Endothelial cell of umbilical vein (primary cell): Measurements from ENCODE around the gene SSPN. TPM values are rescaled to one million over a fixed set of nuclear protein-coding genes. Genes with fewer than 3 reads are reported as not detected.

Experiments used
- BruUV-seq: library from RNA; stranded (reverse); fragments of 400-500 nt; replicated peaks from 2 replicates; lab custom pipeline; 2021; lab: Mats Ljungman, UMichigan
- CTCF ChIA-PET: fragments of 300-600, 350-600 bp; sonication (Branson Sonifier 250); formaldehyde crosslinking; loops from one replicate; lab custom pipeline; 2021; ENCODE audit warnings: antibody characterized with exemption, inconsistent platforms; lab: Charles Lee
- POLR2A ChIA-PET: fragments of 300-600, 350-600 bp; sonication (Branson Sonifier 250); formaldehyde crosslinking; loops from one replicate; lab custom pipeline; 2021; ENCODE audit warnings: antibody characterized with exemption, inconsistent platforms; lab: Charles Lee
- DNase-seq: peaks from one replicate; pipeline ENCODE4 v3.0.0-alpha.2; 2011; ENCODE audit warnings: low read depth, low spot score
- FAIRE-seq: peaks from 2 replicates; lab custom pipeline; 2011; peaks lifted over from hg19 to GRCh38; lab: Jason Lieb, UNC
- H2AFZ ChIP-seq: 2 replicates; pipeline ENCODE4 v1.6.0; 2012; ENCODE audit warnings: low read depth, low read length, control low read depth, inconsistent platforms
- H3K27ac ChIP-seq: 2 replicates; pipeline ENCODE4 v1.5.1; 2011; ENCODE audit warnings: low read depth, mild to moderate bottlenecking, control low read depth, low read length, moderate library complexity; ENCODE audit not compliant: insufficient read depth
- H3K27me3 ChIP-seq, 2 experiments: 2 replicates each; pipeline versions ENCODE4 v1.6.0 to v1.6.1; 2011; ENCODE audit warnings: low read length in 2 of 2, mixed read lengths in 1 of 2; ENCODE audit not compliant: control insufficient read depth in 2 of 2, insufficient read depth in 2 of 2
- H3K36me3 ChIP-seq, 2 experiments: 2 replicates in 1 of 2; 3 replicates in 1 of 2; pipeline ENCODE4 v1.5.1; 2011; ENCODE audit warnings: low read length in 2 of 2, mild to moderate bottlenecking in 1 of 2, moderate library complexity in 1 of 2; ENCODE audit not compliant: control insufficient read depth in 2 of 2, insufficient read depth in 2 of 2; ENCODE audit errors: extremely low read depth in 1 of 2
- H3K4me1 ChIP-seq: 3 replicates; pipeline ENCODE4 v1.5.1; 2011; ENCODE audit warnings: mild to moderate bottlenecking, low read length; ENCODE audit not compliant: control insufficient read depth, insufficient read depth; ENCODE audit errors: extremely low read depth
- H3K4me2 ChIP-seq: 2 replicates; pipeline ENCODE4 v1.6.1; 2011; ENCODE audit warnings: low read length, control low read depth, mixed read lengths; ENCODE audit not compliant: insufficient read depth
- H3K4me3 ChIP-seq, 3 experiments: fragments of 200-600 bp in 1 of 3; sonication (generic), shearing (Covaris generic) in 1 of 3; replicated peaks in 1 of 3; 2 replicates each; pipeline ENCODE4 v1.5.1; 2011 to 2016; ENCODE audit warnings: control low read depth in 3 of 3, low read length in 3 of 3, mild to moderate bottlenecking in 2 of 3, inconsistent platforms in 1 of 3, low read depth in 1 of 3, moderate library complexity in 1 of 3; ENCODE audit not compliant: insufficient read depth in 1 of 3
- H3K79me2 ChIP-seq: 2 replicates; pipeline ENCODE4 v1.6.0; 2012; ENCODE audit warnings: low read length, inconsistent platforms; ENCODE audit not compliant: control insufficient read depth, insufficient read depth
- H3K9ac ChIP-seq: replicated peaks from 2 replicates; pipeline ENCODE3; 2011; ENCODE audit warnings: low read length, control low read depth; ENCODE audit not compliant: insufficient read depth; ENCODE audit errors: extremely low read depth
- H3K9me1 ChIP-seq: replicated peaks from 3 replicates; pipeline ENCODE4 v1.6.0; 2011; ENCODE audit warnings: mild to moderate bottlenecking, low read length; ENCODE audit not compliant: control insufficient read depth, insufficient read depth; ENCODE audit errors: extremely low read depth
- H3K9me3 ChIP-seq: replicated peaks from 2 replicates; pipeline ENCODE4 v1.5.1; 2012; ENCODE audit warnings: low read length, inconsistent platforms; ENCODE audit not compliant: control insufficient read depth, insufficient read depth
- H4K20me1 ChIP-seq: replicated peaks from 2 replicates; pipeline ENCODE3; 2011; ENCODE audit warnings: mild to moderate bottlenecking, low read length; ENCODE audit not compliant: control insufficient read depth, insufficient read depth; ENCODE audit errors: extremely low read depth
- CTCF ChIP-seq, 2 donors: IDR thresholded peaks; 1 replicate in 1 of 2; 2 replicates in 1 of 2; pipeline ENCODE4 v1.5.1; 2011; ENCODE audit warnings: low read length in 2 of 2, mild to moderate bottlenecking in 2 of 2, moderate library complexity in 2 of 2, control low read depth in 1 of 2, inconsistent platforms in 1 of 2, low read depth in 1 of 2; ENCODE audit not compliant: insufficient read depth in 1 of 2; ENCODE audit errors: extremely low read depth in 1 of 2
- EZH2 ChIP-seq: IDR thresholded peaks from 2 replicates; pipeline ENCODE4 v1.6.1; 2012; ENCODE audit warnings: borderline replicate concordance, low read depth, mild to moderate bottlenecking, moderate library complexity, low read length, inconsistent platforms; ENCODE audit not compliant: severe bottlenecking
- FOS ChIP-seq: IDR thresholded peaks from 2 replicates; pipeline ENCODE4 v1.6.1; 2011; ENCODE audit warnings: mild to moderate bottlenecking, low read length, moderate library complexity, borderline replicate concordance; ENCODE audit not compliant: insufficient read depth
- GATA2 ChIP-seq: IDR thresholded peaks from 2 replicates; pipeline ENCODE4 v1.7.0; 2011; ENCODE audit warnings: low read depth, mild to moderate bottlenecking, moderate library complexity, mixed read lengths, low read length; ENCODE audit not compliant: insufficient read length, insufficient read depth
- JUN ChIP-seq: IDR thresholded peaks from 2 replicates; pipeline ENCODE4 v1.6.1; 2011; ENCODE audit warnings: borderline replicate concordance, low read depth; ENCODE audit not compliant: insufficient read length, insufficient read depth
- MAX ChIP-seq: IDR thresholded peaks from 2 replicates; pipeline ENCODE4 v1.6.1; 2011; ENCODE audit not compliant: insufficient read depth, insufficient read length
- MYC ChIP-seq: IDR thresholded peaks from one replicate; pipeline ENCODE4 v1.6.1; 2011; ENCODE audit warnings: mild to moderate bottlenecking, low read depth, low read length
- POLR2A ChIP-seq: IDR thresholded peaks from 2 replicates; pipeline ENCODE4 v1.6.1; 2012; ENCODE audit warnings: low read depth, mild to moderate bottlenecking, control low read depth, low read length
- POLR2AphosphoS5 ChIP-seq: IDR thresholded peaks from 2 replicates; pipeline ENCODE4 v1.6.1; 2012; ENCODE audit warnings: low read depth, mild to moderate bottlenecking, control low read depth, low read length, moderate library complexity; ENCODE audit not compliant: insufficient read depth
- dilution Hi-C: fragments of 300-500 bp; cut with MboI; formaldehyde crosslinking; loops from one replicate; pipeline ENCODE4 v1.15.0; 2019; ENCODE audit warnings: low sequenced_read_pairs; ENCODE audit not compliant: extremely low pct_ligation_motif_present
- intact Hi-C: fragments of 100-400 bp; cut with micrococcal nuclease; formaldehyde crosslinking; loops from one replicate; pipeline ENCODE4 v1.10.0; 2022
- polyA plus RNA-seq, 4 experiments: library from polyadenylated mRNA; depleted of rRNA in 3 of 4; stranded (reverse) in 3 of 4; unstranded in 1 of 4; fragments of >200 nt; gene quantifications; 2 replicates each; pipeline versions ENCODE4 v1.2.1 to v1.2.3, GENCODE V29; 2011 to 2012; ENCODE audit warnings: missing spikeins in 1 of 4
- total RNA-seq: library from RNA; stranded (reverse); gene quantifications from 2 replicates; pipeline ENCODE4 v1.2.3, GENCODE V29; 2021

The SSPN gene
- total and polyA plus RNA-seq, 2 donors (not counting 3 experiments of a cell fraction or from before 2014, with no cell fraction given): 1.3 to 2.1 TPM

GRCh38 chr12:26224657-26225056 lies 29.3 kb downstream of the SSPN start:
- dilution Hi-C loops (no loop called here), intact Hi-C loops (no loop called here)
- no peaks in the 10 kb centered on the region for H3K9me3 ChIP-seq
- H3K27ac ChIP-seq: no peak overlapping the region
- peaks cover 0 to 7% of the 10 kb centered on the region in 2 experiments for H3K27me3 ChIP-seq
- CTCF ChIA-PET: interaction anchor here (1.3 kb wide), 1 partner anchor 12 kb away, joined by 4 read pairs; no protein-coding TSS in a partner anchor
- POLR2A ChIA-PET: no interaction called here
- FAIRE-seq: peak; percentile 54
- TF ChIP-seq JUN (no peak), FOS (no peak), POLR2AphosphoS5 (no peak), EZH2 (no peak), GATA2 (no peak)
- no peaks in the 10 kb centered on the region for H3K79me2 ChIP-seq
- no peaks in the 10 kb centered on the region for H3K9me1 ChIP-seq
- H3K4me3 ChIP-seq: no peak overlapping the region
- H3K36me3 ChIP-seq: no peaks in the 10 kb centered on the region
- H3K4me2 ChIP-seq: no peak overlapping the region
- no peaks in the 10 kb centered on the region for H4K20me1 ChIP-seq
- H2AFZ ChIP-seq: no peak overlapping the region
- DNase-seq: no peak
- no peak overlapping the region for H3K9ac ChIP-seq
- no TSS peak for BruUV-seq
- peaks cover 5% of the 10 kb centered on the region for H3K4me1 ChIP-seq

- TF ChIP-seq POLR2A (no peak), MYC (no peak), FOS (no peak), EZH2 (no peak), MAX (no peak), CTCF (IDR thresholded peaks at IDR 0.05; ENCODE audit: extremely low read depth in 1 of 2, insufficient read depth in 1 of 2, low read depth in 1 of 2, low read length in 2 of 2) (no peak), JUN (no peak)
- Histone ChIP-seq H3K9me3 (no peaks in the 10 kb centered on the region), H3K4me2 (peak overlapping the region; percentile 87), H3K9ac (no peak overlapping the region), H3K27me3 (peaks cover 0 to 7% of the 10 kb centered on the region in 2 experiments), H3K36me3 (no peaks in the 10 kb centered on the region), H3K4me3 (peak overlapping the region in 1 of 3 experiments; percentile 56), H3K79me2 (no peaks in the 10 kb centered on the region), H2AFZ (peak overlapping the region; percentile 95), H3K4me1 (peaks cover 5% of the 10 kb centered on the region), H4K20me1 (no peaks in the 10 kb centered on the region), H3K9me1 (no peaks in the 10 kb centered on the region), H3K27ac (no peak overlapping the region)
- DNase-seq (no peak), FAIRE-seq (no peak)
- dilution Hi-C loops: no loop called here
- BruUV-seq: no TSS peak
- CTCF ChIA-PET: interaction anchor here (1.2 to 1.3 kb wide), 2 partner anchors 14 to 49 kb away, joined by 3 to 4 read pairs; no protein-coding TSS in a partner anchor
- POLR2A ChIA-PET: no interaction called here
- intact Hi-C loops: no loop called here
These were observed 30.7 kb downstream of the SSPN start for GRCh38 chr12:26226122-26226521.
